Measurements from ENCODE around the gene RTN1.

GRCh38 chr14:59690426-59690825 is 180.2 kb downstream of the RTN1 start:
- TF ChIP-seq POLR2AphosphoS5 (IDR thresholded peaks at IDR 0.05) (no peak), EP300 (IDR thresholded peaks at IDR 0.05) (no peak), CTCF (IDR thresholded peaks at IDR 0.05) (no peak), POLR2A (IDR thresholded peaks at IDR 0.05) (no peak)

Data from upper lobe of left lung (tissue), 4 donors.